H9 (cell line): ENCODE results near the gene PXYLP1. TPM values are rescaled to one million over a fixed set of nuclear protein-coding genes. Genes with fewer than 3 reads are reported as not detected.

Experiments
- DNase-seq: peaks from one replicate; pipeline ENCODE4 v3.0.0-alpha.2; 2017
- H2AFZ ChIP-seq: one replicate; pipeline ENCODE4 v1.6.1; 2013; ENCODE audit warnings: mild to moderate bottlenecking, low read length, control low read depth, moderate library complexity
- H2AK5ac ChIP-seq: 2 replicates; pipeline ENCODE4 v1.6.1; 2013; ENCODE audit warnings: low read length, control low read depth, mixed read lengths; ENCODE audit not compliant: insufficient read length
- H2BK120ac ChIP-seq: one replicate; pipeline ENCODE4 v1.6.1; 2013; ENCODE audit warnings: low read depth, mild to moderate bottlenecking, low read length, control low read depth, inconsistent platforms; ENCODE audit not compliant: poor library complexity, severe bottlenecking
- H2BK12ac ChIP-seq: 2 replicates; pipeline ENCODE4 v1.6.1; 2013; ENCODE audit warnings: low read length, control low read depth, mixed read lengths, low read depth; ENCODE audit not compliant: insufficient read length
- H2BK15ac ChIP-seq: 2 replicates; pipeline ENCODE4 v1.6.1; 2013; ENCODE audit warnings: low read depth, low read length, control low read depth
- H2BK20ac ChIP-seq: one replicate; pipeline ENCODE4 v1.6.1; 2013; ENCODE audit warnings: low read depth, mild to moderate bottlenecking, low read length, control low read depth, inconsistent platforms; ENCODE audit not compliant: poor library complexity, severe bottlenecking
- H2BK5ac ChIP-seq: 2 replicates; pipeline ENCODE4 v1.6.1; 2013; ENCODE audit warnings: low read length, control low read depth, mixed read lengths; ENCODE audit not compliant: insufficient read length
- H3K14ac ChIP-seq: 2 replicates; pipeline ENCODE4 v1.6.1; 2013; ENCODE audit warnings: low read length, control low read depth; ENCODE audit not compliant: insufficient read depth
- H3K18ac ChIP-seq: 2 replicates; pipeline ENCODE4 v1.6.1; 2013; ENCODE audit warnings: low read depth, mild to moderate bottlenecking, mixed read lengths, low read length, control low read depth; ENCODE audit not compliant: insufficient read length
- H3K23ac ChIP-seq: 2 replicates; pipeline ENCODE4 v1.6.1; 2013; ENCODE audit warnings: low read length, control low read depth, mixed read lengths, low read depth; ENCODE audit not compliant: insufficient read length
- H3K23me2 ChIP-seq: 2 replicates; pipeline ENCODE4 v1.6.1; 2013; ENCODE audit warnings: low read depth, mild to moderate bottlenecking, mixed read lengths, low read length, control low read depth; ENCODE audit not compliant: insufficient read length, poor library complexity, severe bottlenecking
- H3K27ac ChIP-seq: 2 replicates; pipeline ENCODE4 v1.5.1; 2013; ENCODE audit warnings: low read length, control low read depth, mixed read lengths, low read depth; ENCODE audit not compliant: insufficient read length
- H3K27me3 ChIP-seq: 2 replicates; pipeline ENCODE4 v1.6.1; 2013; ENCODE audit warnings: low read length, control low read depth, inconsistent platforms; ENCODE audit not compliant: insufficient read depth
- H3K4ac ChIP-seq: 2 replicates; pipeline ENCODE4 v1.6.1; 2013; ENCODE audit warnings: low read depth, mild to moderate bottlenecking, control low read depth, inconsistent platforms, low read length, moderate library complexity
- H3K4me1 ChIP-seq: 2 replicates; pipeline ENCODE4 v1.6.1; 2013; ENCODE audit warnings: low read length, control low read depth, inconsistent platforms; ENCODE audit not compliant: insufficient read depth
- H3K4me2 ChIP-seq: 2 replicates; pipeline ENCODE4 v1.6.1; 2013; ENCODE audit warnings: low read length, control low read depth, mixed read lengths; ENCODE audit not compliant: insufficient read length, insufficient read depth
- H3K56ac ChIP-seq: 2 replicates; pipeline ENCODE4 v1.6.1; 2013; ENCODE audit warnings: low read depth, mild to moderate bottlenecking, mixed read lengths, low read length, control low read depth; ENCODE audit not compliant: insufficient read length
- H3K79me1 ChIP-seq: 2 replicates; pipeline ENCODE4 v1.6.1; 2013; ENCODE audit warnings: low read depth, mild to moderate bottlenecking, moderate library complexity, low read length, control low read depth, inconsistent platforms; ENCODE audit not compliant: insufficient read depth, poor library complexity, severe bottlenecking
- H3K79me2 ChIP-seq: 2 replicates; pipeline ENCODE4 v1.6.1; 2013; ENCODE audit warnings: low read length, control low read depth, inconsistent platforms; ENCODE audit not compliant: insufficient read depth
- H3K9ac ChIP-seq: 2 replicates; pipeline ENCODE4 v1.6.1; 2013; ENCODE audit warnings: low read length, control low read depth, mixed read lengths; ENCODE audit not compliant: insufficient read length; ENCODE audit errors: extremely low read depth
- H3K9me3 ChIP-seq: one replicate; pipeline ENCODE4 v1.6.1; 2013; ENCODE audit warnings: low read depth, low read length, inconsistent platforms; ENCODE audit not compliant: control insufficient read depth
- H3T11ph ChIP-seq: one replicate; pipeline ENCODE4 v1.6.1; 2013; ENCODE audit warnings: mild to moderate bottlenecking, low read length, control low read depth, inconsistent platforms
- H4K20me1 ChIP-seq: one replicate; pipeline ENCODE4 v1.6.1; 2013; ENCODE audit not compliant: control insufficient read depth, insufficient read length, insufficient read depth
- H4K5ac ChIP-seq: 2 replicates; pipeline ENCODE4 v1.6.1; 2013; ENCODE audit warnings: low read depth, mild to moderate bottlenecking, mixed read lengths, low read length, control low read depth; ENCODE audit not compliant: insufficient read length
- H4K8ac ChIP-seq: replicated peaks from 2 replicates; pipeline ENCODE4 v1.6.1; 2013; ENCODE audit warnings: low read length, control low read depth, mixed read lengths, low read depth; ENCODE audit not compliant: insufficient read length
- H4K91ac ChIP-seq: 2 replicates; pipeline ENCODE4 v1.6.1; 2013; ENCODE audit warnings: low read depth, mild to moderate bottlenecking, moderate library complexity, mixed read lengths, low read length, control low read depth; ENCODE audit not compliant: insufficient read length
- H3K27ac Mint-ChIP-seq, 3 experiments: 2 replicates in 2 of 3; 3 replicates in 1 of 3; pipeline ENCODE4 v1.8.0; 2020 to 2021; ENCODE audit warnings: mixed read lengths in 3 of 3, mild to moderate bottlenecking in 1 of 3, moderate library complexity in 1 of 3
- H3K27me3 Mint-ChIP-seq: 2 replicates; pipeline ENCODE4 v1.8.0; 2021; ENCODE audit warnings: low read depth, mild to moderate bottlenecking, moderate library complexity, mixed read lengths
- H3K36me3 Mint-ChIP-seq, 3 experiments: 2 replicates in 2 of 3; 3 replicates in 1 of 3; pipeline ENCODE4 v1.8.0; 2020 to 2021; ENCODE audit warnings: low read depth in 3 of 3, mixed read lengths in 3 of 3; ENCODE audit not compliant: insufficient read depth in 1 of 3
- H3K4me1 Mint-ChIP-seq, 2 experiments: 2 replicates each; pipeline ENCODE4 v1.8.0; 2020; ENCODE audit warnings: mixed read lengths in 2 of 2
- H3K4me3 Mint-ChIP-seq, 2 experiments: 2 replicates in 1 of 2; 3 replicates in 1 of 2; pipeline ENCODE4 v1.8.0; 2020 to 2021; ENCODE audit warnings: mild to moderate bottlenecking in 2 of 2, mixed read lengths in 2 of 2, moderate library complexity in 1 of 2
- H3K9me3 Mint-ChIP-seq, 2 experiments: 2 replicates in 1 of 2; 3 replicates in 1 of 2; pipeline ENCODE4 v1.8.0; 2020; ENCODE audit warnings: mild to moderate bottlenecking in 2 of 2, mixed read lengths in 2 of 2, moderate library complexity in 1 of 2
- WGBS: extraction: QIAGEN DNeasy Blood & Tissue Kit; methylation state at CpG from one replicate; pipeline ENCODE4 v1.1.7; 2013; ENCODE audit warnings: missing lambda C conversion rate, low lambda C conversion rate, mixed read lengths; ENCODE audit not compliant: insufficient read length; ENCODE audit errors: extremely low coverage; 5-methylcytosine and 5-hydroxymethylcytosine counted together
- total RNA-seq: library from RNA; stranded (reverse); gene quantifications from 2 replicates; pipeline ENCODE4 v1.2.1, GENCODE V29; 2021
- TF ChIP-seq, protein P1 (sequence below): fragments of 200-600 bp; sonication (generic); conservative IDR thresholded peaks from 3 replicates; pipeline ENCODE4 v1.8.0; 2021; ENCODE audit warnings: antibody characterized with exemption, mild to moderate bottlenecking

The PXYLP1 gene
- total RNA-seq, 1 experiment from 2014 or later, result 17.9 TPM

DNA sequence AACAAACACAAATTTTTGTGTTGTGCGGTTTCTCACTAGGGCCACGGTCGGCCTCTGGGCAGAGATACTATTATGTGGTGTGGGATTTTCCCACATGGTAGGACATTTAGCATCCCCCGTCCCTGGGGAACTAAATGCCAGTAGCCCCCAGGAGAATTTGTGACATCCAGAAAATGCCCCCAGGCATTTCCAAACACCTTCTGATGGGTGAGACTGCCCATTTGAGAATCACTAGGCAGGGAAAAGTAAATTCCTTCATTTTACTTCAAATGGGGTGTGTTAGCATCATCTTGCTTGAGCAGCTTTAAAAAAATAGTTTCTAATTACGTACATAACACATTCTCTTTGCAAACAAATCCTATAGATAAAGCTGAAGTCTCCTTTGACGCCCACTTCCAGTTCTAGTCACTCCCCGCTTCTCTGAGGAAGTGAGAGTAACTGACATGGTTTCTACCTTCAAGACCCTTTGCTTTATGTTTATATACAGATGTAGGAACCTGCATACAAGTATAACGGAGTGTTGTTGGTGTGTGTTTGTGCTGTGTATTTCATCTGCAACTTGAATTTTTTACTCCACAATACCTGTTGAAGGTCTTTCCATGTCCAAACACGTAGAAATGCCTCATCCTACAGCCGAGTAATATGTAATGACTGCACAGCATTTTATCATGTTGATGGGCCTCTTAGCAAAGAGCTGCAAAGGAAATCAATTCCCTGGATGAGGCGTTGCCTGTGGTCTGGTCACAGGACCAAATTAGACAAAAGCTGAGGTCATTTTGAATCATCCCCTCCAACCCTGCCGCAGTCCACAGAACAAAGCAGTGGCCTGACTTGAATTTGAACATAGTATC lies 105.3 kb downstream of the PXYLP1 start:
- H2BK12ac ChIP-seq, result no peak overlapping the region
- no peak overlapping the region for H3K14ac ChIP-seq
- H3K23ac ChIP-seq, result no peak overlapping the region
- H4K5ac ChIP-seq, result no peak overlapping the region
- Mint-ChIP-seq H3K4me1 (peaks cover 8% of the 10 kb centered on the region in 2 experiments), H3K4me3 (no peak overlapping the region), H3K27ac (no peak overlapping the region), H3K36me3 (no peaks in the 10 kb centered on the region), H3K27me3 (no peaks in the 10 kb centered on the region; the same call in 1 of the 2 replicates), H3K9me3 (no peaks in the 10 kb centered on the region)
- H2BK5ac ChIP-seq, result no peak overlapping the region
- H3K79me2 ChIP-seq, result no peaks in the 10 kb centered on the region
- H2BK15ac ChIP-seq, result no peak overlapping the region
- H4K8ac ChIP-seq, result no peak overlapping the region
- H2BK120ac ChIP-seq, result no peak overlapping the region
- H3K9me3 ChIP-seq, result no peaks in the 10 kb centered on the region
- no peak overlapping the region for H3K27ac ChIP-seq
- no peak overlapping the region for H3T11ph ChIP-seq
- WGBS, result no CpG with 5 or more reads among the region's 12 CpGs
- H3K18ac ChIP-seq, result no peak overlapping the region
- H3K4me2 ChIP-seq, result no peak overlapping the region
- H4K20me1 ChIP-seq, result no peaks in the 10 kb centered on the region
- TF ChIP-seq, protein P1, sequence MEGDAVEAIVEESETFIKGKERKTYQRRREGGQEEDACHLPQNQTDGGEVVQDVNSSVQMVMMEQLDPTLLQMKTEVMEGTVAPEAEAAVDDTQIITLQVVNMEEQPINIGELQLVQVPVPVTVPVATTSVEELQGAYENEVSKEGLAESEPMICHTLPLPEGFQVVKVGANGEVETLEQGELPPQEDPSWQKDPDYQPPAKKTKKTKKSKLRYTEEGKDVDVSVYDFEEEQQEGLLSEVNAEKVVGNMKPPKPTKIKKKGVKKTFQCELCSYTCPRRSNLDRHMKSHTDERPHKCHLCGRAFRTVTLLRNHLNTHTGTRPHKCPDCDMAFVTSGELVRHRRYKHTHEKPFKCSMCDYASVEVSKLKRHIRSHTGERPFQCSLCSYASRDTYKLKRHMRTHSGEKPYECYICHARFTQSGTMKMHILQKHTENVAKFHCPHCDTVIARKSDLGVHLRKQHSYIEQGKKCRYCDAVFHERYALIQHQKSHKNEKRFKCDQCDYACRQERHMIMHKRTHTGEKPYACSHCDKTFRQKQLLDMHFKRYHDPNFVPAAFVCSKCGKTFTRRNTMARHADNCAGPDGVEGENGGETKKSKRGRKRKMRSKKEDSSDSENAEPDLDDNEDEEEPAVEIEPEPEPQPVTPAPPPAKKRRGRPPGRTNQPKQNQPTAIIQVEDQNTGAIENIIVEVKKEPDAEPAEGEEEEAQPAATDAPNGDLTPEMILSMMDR, result no peak
- H3K56ac ChIP-seq, result no peak overlapping the region
- no peak overlapping the region for H2BK20ac ChIP-seq
- no peak overlapping the region for H4K91ac ChIP-seq
- no peak for DNase-seq
- no peaks in the 10 kb centered on the region; the same call in 1 of the 2 replicates for H3K4me1 ChIP-seq
- H3K9ac ChIP-seq, result no peak overlapping the region
- H3K4ac ChIP-seq, result no peak overlapping the region
- H3K27me3 ChIP-seq, result no peaks in the 10 kb centered on the region
- no peak overlapping the region for H2AFZ ChIP-seq
- no peaks in the 10 kb centered on the region for H3K23me2 ChIP-seq
- no peaks in the 10 kb centered on the region for H3K79me1 ChIP-seq
- H2AK5ac ChIP-seq, result no peak overlapping the region
